Measurements from ENCODE around the gene SESN1.
"Not testable (repeated sequence)": the region's sequence is repeated elsewhere in the genome, so short reads cannot be mapped to it uniquely, and the experiment has no call there.

The SESN1 gene

GRCh38 chr6:109095036-109095834, 589 bp upstream of the SESN1 start, which contains the start of gene CEP57L1:
CEP57L1 (plus strand) TSS chr6:109095507; CDS start chr6:109145222, 49,715 bp downstream.
- peak; percentile 89 to 91 for DNase-seq (ENCODE audit: low read depth in 2 of 2)

GRCh38 chr6:109093732-109094415, 772 bp downstream of the SESN1 start:
- DNase-seq (ENCODE audit: low read depth in 2 of 2) = no peak

- DNase-seq (ENCODE audit: low read depth in 2 of 2) = no peak
Measured at GRCh38 chr6:109092074-109092473, 2.6 kb downstream of the SESN1 start.

GRCh38 chr6:109091314-109092024, 3.2 kb downstream of the SESN1 start:
- DNase-seq (ENCODE audit: low read depth in 2 of 2) = no peak

- DNase-seq (ENCODE audit: low read depth in 2 of 2) = no peak
Measured at GRCh38 chr6:109088995-109089394, 5.7 kb downstream of the SESN1 start.

- DNase-seq (ENCODE audit: low read depth in 2 of 2) = no peak
Measured at GRCh38 chr6:109087661-109088264, 6.9 kb downstream of the SESN1 start.

- not testable (repeated sequence) for DNase-seq (ENCODE audit: low read depth in 2 of 2)
Measured at GRCh38 chr6:109084146-109084545, 10.5 kb downstream of the SESN1 start.

GRCh38 chr6:109083657-109084056, 11.0 kb downstream of the SESN1 start:
- no peak for DNase-seq (ENCODE audit: low read depth in 2 of 2)

- DNase-seq (ENCODE audit: low read depth in 2 of 2) = no peak
Measured at GRCh38 chr6:109082188-109082577, 12.5 kb downstream of the SESN1 start.

GRCh38 chr6:109081516-109082187, 13.0 kb downstream of the SESN1 start:
- DNase-seq (ENCODE audit: low read depth in 2 of 2) = no peak

- no peak for DNase-seq (ENCODE audit: low read depth in 2 of 2)
Measured at GRCh38 chr6:109081026-109081425, 13.6 kb downstream of the SESN1 start.

- DNase-seq (ENCODE audit: low read depth in 2 of 2) = no peak
Measured at GRCh38 chr6:109079981-109080380, 14.7 kb downstream of the SESN1 start.

GRCh38 chr6:109076377-109076776, 18.3 kb downstream of the SESN1 start:
- DNase-seq (ENCODE audit: low read depth in 2 of 2) = no peak

- no peak for DNase-seq (ENCODE audit: low read depth in 2 of 2)
Measured at GRCh38 chr6:109075934-109076333, 18.7 kb downstream of the SESN1 start.

- no peak for DNase-seq (ENCODE audit: low read depth in 2 of 2)
Measured at GRCh38 chr6:109074133-109074415, 20.6 kb downstream of the SESN1 start.

GRCh38 chr6:109073344-109074132, 21.1 kb downstream of the SESN1 start:
- peak in 1 of 2 donors; percentile 23 for DNase-seq (ENCODE audit: low read depth in 2 of 2)

- DNase-seq (ENCODE audit: low read depth in 2 of 2) = no peak
Measured at GRCh38 chr6:109071125-109071917, 23.3 kb downstream of the SESN1 start.

- no peak for DNase-seq (ENCODE audit: low read depth in 2 of 2)
Measured at GRCh38 chr6:109069746-109070145, 24.9 kb downstream of the SESN1 start.

- no peak for DNase-seq (ENCODE audit: low read depth in 2 of 2)
Measured at GRCh38 chr6:109062767-109063352, 31.8 kb downstream of the SESN1 start.

- no peak for DNase-seq (ENCODE audit: low read depth in 2 of 2)
Measured at GRCh38 chr6:109062216-109062615, 32.4 kb downstream of the SESN1 start.

Measured in activated CD8-positive, alpha-beta memory T cell treated with anti-CD3 and anti-CD28 coated beads for 4 hours (primary cell).